MCF 10A (cell line): ENCODE results near the gene IREB2. TPM values are rescaled to one million over a fixed set of nuclear protein-coding genes. Genes with fewer than 3 reads are reported as not detected.

ENCODE experiments used
- BruUV-seq: library from RNA; stranded (reverse); fragments of 400-500 nt; replicated peaks from 2 replicates; lab custom pipeline; 2021; lab: Mats Ljungman, UMichigan
- CTCF ChIA-PET: fragments of 300-600 bp; sonication (Branson Sonifier 250); formaldehyde crosslinking; extraction: SDS; loops from one replicate; lab custom pipeline; 2021; ENCODE audit warnings: antibody characterized with exemption, inconsistent platforms; lab: Yijun Ruan, JAX
- POLR2A ChIA-PET: fragments of 300-600, 350-650 bp; sonication (Branson Sonifier 250); formaldehyde crosslinking; extraction: SDS; loops from one replicate; lab custom pipeline; 2020; ENCODE audit warnings: antibody characterized with exemption, inconsistent platforms; lab: Yijun Ruan, JAX
- DNase-seq: peaks from one replicate; pipeline ENCODE4 v3.0.0-alpha.2; 2018; ENCODE audit not compliant: unreplicated experiment
- H3K27ac Mint-ChIP-seq: one replicate; pipeline ENCODE4 v1.8.0; 2022; ENCODE audit warnings: mild to moderate bottlenecking, low read depth, mixed read lengths; ENCODE audit not compliant: unreplicated experiment
- H3K27me3 Mint-ChIP-seq: one replicate; pipeline ENCODE4 v1.8.0; 2022; ENCODE audit warnings: mixed read lengths; ENCODE audit not compliant: insufficient read depth, unreplicated experiment
- H3K36me3 Mint-ChIP-seq: one replicate; pipeline ENCODE4 v1.8.0; 2022; ENCODE audit warnings: mild to moderate bottlenecking, moderate library complexity, mixed read lengths; ENCODE audit not compliant: insufficient read depth, unreplicated experiment
- H3K4me1 Mint-ChIP-seq: one replicate; pipeline ENCODE4 v1.8.0; 2022; ENCODE audit warnings: mixed read lengths; ENCODE audit not compliant: insufficient read depth, unreplicated experiment
- H3K4me3 Mint-ChIP-seq: one replicate; pipeline ENCODE4 v1.8.0; 2022; ENCODE audit warnings: mild to moderate bottlenecking, moderate library complexity, mixed read lengths; ENCODE audit not compliant: unreplicated experiment
- H3K9me3 Mint-ChIP-seq: one replicate; pipeline ENCODE4 v1.8.0; 2022; ENCODE audit warnings: mixed read lengths; ENCODE audit not compliant: unreplicated experiment
- intact Hi-C: fragments of 100-400 bp; cut with micrococcal nuclease; formaldehyde crosslinking; loops from 2 replicates; pipeline ENCODE4 v1.14.1; 2022
- total RNA-seq: library from RNA; stranded (reverse); gene quantifications from 2 replicates; pipeline ENCODE4 v1.2.3, GENCODE V29; 2022
- TF ChIP-seq, protein P1 (sequence below): fragments of 200-600 bp; IDR thresholded peaks from one replicate; pipeline ENCODE4 v1.8.0; 2022; ENCODE audit warnings: antibody characterized with exemption, mild to moderate bottlenecking; ENCODE audit not compliant: unreplicated experiment

IREB2 gene
- total RNA-seq, 1 experiment from 2014 or later: 43.4 TPM

DNA sequence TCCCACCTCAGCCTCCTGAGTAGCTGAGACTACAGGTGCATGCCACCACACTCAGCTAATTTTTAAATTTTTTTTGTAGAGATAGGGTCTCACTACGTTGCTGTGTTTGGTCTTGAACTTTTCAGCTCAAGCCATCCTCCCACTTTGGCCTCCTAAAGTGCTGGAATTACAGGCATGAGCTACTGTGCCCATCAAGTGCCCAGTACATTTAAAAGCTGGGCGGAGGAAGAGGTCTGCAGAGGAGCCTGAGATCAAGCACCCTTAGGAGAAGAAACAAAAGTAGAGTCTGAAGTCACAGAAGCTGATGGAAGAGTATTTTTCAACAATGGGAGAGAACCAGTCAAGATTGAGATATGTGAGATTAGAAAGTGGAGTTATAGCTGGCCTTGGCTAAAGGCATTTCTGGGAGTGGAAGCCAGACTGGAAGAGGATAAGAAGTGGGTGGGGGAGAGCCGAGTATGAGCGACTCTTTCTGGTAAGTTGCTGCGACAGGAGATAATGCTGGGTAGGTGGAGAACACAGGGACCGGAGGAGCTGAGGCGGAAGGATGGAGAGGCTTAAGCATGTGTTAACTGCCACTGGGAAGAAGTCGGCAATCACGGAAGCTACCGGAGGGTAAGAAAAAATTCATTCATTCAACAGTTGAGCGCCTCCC is 782 bp upstream of the IREB2 start:
- H3K4me1 Mint-ChIP-seq: peaks cover 11% of the 10 kb centered on the region
- TF ChIP-seq, protein P1, sequence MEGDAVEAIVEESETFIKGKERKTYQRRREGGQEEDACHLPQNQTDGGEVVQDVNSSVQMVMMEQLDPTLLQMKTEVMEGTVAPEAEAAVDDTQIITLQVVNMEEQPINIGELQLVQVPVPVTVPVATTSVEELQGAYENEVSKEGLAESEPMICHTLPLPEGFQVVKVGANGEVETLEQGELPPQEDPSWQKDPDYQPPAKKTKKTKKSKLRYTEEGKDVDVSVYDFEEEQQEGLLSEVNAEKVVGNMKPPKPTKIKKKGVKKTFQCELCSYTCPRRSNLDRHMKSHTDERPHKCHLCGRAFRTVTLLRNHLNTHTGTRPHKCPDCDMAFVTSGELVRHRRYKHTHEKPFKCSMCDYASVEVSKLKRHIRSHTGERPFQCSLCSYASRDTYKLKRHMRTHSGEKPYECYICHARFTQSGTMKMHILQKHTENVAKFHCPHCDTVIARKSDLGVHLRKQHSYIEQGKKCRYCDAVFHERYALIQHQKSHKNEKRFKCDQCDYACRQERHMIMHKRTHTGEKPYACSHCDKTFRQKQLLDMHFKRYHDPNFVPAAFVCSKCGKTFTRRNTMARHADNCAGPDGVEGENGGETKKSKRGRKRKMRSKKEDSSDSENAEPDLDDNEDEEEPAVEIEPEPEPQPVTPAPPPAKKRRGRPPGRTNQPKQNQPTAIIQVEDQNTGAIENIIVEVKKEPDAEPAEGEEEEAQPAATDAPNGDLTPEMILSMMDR: no peak
- ChIA-PET CTCF (interaction anchor here (0.5 to 2.0 kb wide), 10 partner anchors 10 to 1366 kb away, joined by 3 to 9 read pairs (median 3); partner anchors contain the start of gene TSPAN3), POLR2A (interaction anchor here (0.5 to 4.5 kb wide), 34 partner anchors 9 to 1635 kb away, joined by 3 to 54 read pairs (median 4); partner anchors contain the start of genes CHRNA5, HYKK, IDH3A and PSMA4)
- H3K4me3 Mint-ChIP-seq: peak overlapping the region; percentile 78
- H3K27ac Mint-ChIP-seq: peak overlapping the region; percentile 75
- peaks cover 15% of the 10 kb centered on the region for H3K27me3 Mint-ChIP-seq
- TSS peak; percentile 99 for BruUV-seq
- H3K9me3 Mint-ChIP-seq: no peaks in the 10 kb centered on the region
- no peak for DNase-seq
- intact Hi-C loops: loop anchor here (5.0 kb wide), 1 partner anchor 130 kb away; no protein-coding TSS in a partner anchor
- peaks cover 14% of the 10 kb centered on the region for H3K36me3 Mint-ChIP-seq

DNA sequence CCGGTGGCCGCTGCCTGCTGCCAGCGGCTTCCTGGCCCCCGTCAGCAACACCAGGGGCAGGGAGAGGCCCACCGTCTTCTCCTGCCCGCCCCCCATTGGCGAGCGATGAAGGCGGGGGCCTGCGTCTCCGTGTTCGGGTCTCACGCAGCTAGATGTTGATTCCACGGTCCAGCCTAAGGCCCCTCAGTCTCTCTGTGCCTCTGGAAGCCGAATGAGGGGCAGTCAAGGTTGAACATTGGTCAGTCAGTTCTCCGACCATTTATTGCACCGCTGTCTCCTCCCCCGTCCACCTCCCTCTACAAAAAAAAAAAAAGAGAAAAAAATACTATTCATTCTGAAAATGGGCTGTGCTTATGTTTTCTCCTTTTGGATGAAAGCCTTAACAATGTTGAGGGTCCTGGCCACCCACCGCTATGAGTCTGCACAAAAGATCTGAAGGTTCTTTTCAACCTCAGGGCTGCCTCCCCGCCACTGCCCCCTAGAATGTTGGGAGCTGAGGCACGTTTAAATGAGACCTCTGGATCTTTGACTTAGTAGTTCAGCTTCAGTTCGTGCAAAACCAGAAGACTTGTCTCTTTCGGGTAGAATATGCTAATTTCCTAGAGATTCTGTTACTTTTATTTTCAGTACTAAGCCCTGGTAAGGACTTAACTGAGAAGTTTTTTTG is 736 bp downstream of the IREB2 start:
- H3K4me1 Mint-ChIP-seq: peaks cover 11% of the 10 kb centered on the region
- POLR2A ChIA-PET: interaction anchor here (0.6 to 4.5 kb wide), 14 partner anchors 11 to 284 kb away, joined by 3 to 54 read pairs (median 6); partner anchors contain the start of genes HYKK, PSMA4 and SKIC8
- H3K9me3 Mint-ChIP-seq: no peaks in the 10 kb centered on the region
- H3K4me3 Mint-ChIP-seq: peak overlapping the region; percentile 78
- BruUV-seq: no TSS peak
- CTCF ChIA-PET: interaction anchor here (0.6 to 2.0 kb wide), 6 partner anchors 8 to 435 kb away, joined by 4 to 9 read pairs (median 4); no protein-coding TSS in a partner anchor
- H3K36me3 Mint-ChIP-seq: peaks cover 22% of the 10 kb centered on the region
- DNase-seq: peak; percentile 28
- H3K27me3 Mint-ChIP-seq: no peaks in the 10 kb centered on the region
- intact Hi-C loops: loop anchor here (5.0 kb wide), 1 partner anchor 131 kb away; no protein-coding TSS in a partner anchor
- H3K27ac Mint-ChIP-seq: peak overlapping the region; percentile 75
- TF ChIP-seq, protein P1: no peak

DNA sequence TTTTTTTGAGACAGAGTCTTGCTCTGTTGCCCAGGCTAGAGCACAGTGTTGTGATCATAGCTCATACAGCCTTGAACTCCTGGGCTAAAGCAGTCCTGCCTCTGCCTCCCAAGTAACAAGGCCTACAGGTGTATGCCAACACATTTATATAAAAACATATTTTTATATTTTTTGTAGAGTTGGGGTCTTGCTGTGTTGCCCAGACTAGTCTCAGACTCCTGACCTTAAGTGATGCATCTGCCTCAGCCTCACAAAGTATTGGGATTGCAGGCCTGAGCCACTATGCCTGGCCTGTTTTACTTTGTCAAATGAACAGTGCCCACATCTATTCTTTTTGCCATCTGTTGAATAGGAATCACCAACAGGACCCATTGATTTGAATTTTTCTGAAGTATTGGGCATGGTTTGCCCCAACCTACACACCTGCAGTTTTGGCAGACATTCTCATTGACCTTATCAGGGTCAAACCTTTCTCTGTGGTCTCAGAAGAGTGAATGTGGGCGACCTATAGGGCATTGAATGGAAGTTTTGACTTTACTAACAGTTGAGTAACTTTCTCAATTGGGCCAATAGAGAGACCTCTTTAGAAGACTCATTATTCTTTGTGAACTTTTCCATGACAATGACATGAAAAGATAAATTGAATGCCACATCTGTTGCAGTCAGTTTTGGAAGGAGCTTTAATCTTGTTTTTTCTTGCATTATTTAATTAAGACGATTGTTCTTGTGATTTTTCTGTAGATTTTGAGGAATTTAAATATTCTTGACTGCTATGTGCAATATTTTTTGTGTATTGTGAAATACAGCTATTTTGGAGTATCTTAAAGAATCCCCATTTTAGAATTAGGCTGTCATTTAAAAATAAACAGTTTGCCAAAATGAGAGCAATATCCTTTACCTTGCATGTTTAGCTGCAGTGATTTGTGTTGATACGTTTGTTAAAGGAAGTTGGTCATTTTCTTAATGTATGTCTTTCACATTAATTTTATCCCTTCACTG is 2.7 kb downstream of the IREB2 start:
- BruUV-seq: no TSS peak
- CTCF ChIA-PET: interaction anchor here (0.6 to 1.3 kb wide), 5 partner anchors 8 to 1337 kb away, joined by 3 to 4 read pairs (median 3); no protein-coding TSS in a partner anchor

More for the DNA sequence above, 2.7 kb downstream of the IREB2 start:
- Mint-ChIP-seq H3K27ac (no peak overlapping the region), H3K4me1 (peaks cover 11% of the 10 kb centered on the region), H3K4me3 (peak overlapping the region; percentile 78), H3K36me3 (peaks cover 30% of the 10 kb centered on the region), H3K27me3 (no peaks in the 10 kb centered on the region), H3K9me3 (no peaks in the 10 kb centered on the region)
- TF ChIP-seq, protein P1: no peak
- POLR2A ChIA-PET: interaction anchor here (0.6 to 4.5 kb wide), 5 partner anchors 20 to 398 kb away, joined by 3 to 54 read pairs (median 3); partner anchors contain the start of genes PSMA4 and SKIC8
- DNase-seq: no peak
- intact Hi-C loops: no loop called here
